Measurements from ENCODE around the gene RNF169.

Gene RNF169

GRCh38 chr11:74748211-74749126, at the start of gene RNF169:
RNF169 (plus strand) TSS chr11:74748849; CDS start chr11:74748881, 32 bp downstream.
- peaks cover 9% of the 10 kb centered on the region for H3K36me3 Mint-ChIP-seq
- H3K4me3 Mint-ChIP-seq: peak within 1 kb of the TSS; percentile 81
- peak within 1 kb of the TSS; percentile 65 for H3K27ac Mint-ChIP-seq
- H3K27me3 Mint-ChIP-seq: no peaks in the 10 kb centered on the region
- H3K4me1 Mint-ChIP-seq: peaks cover 30% of the 10 kb centered on the region
- CTCF ChIA-PET: interaction anchor here (1.3 kb wide), 1 partner anchor 46 kb away, joined by 4 read pairs; no protein-coding TSS in a partner anchor
- DNase-seq: peak; percentile 94
- H3K9me3 Mint-ChIP-seq: no peaks in the 10 kb centered on the region

GRCh38 chr11:74699615-74700396, 48.8 kb upstream of the RNF169 start:
- peaks cover 20% of the 10 kb centered on the region for H3K27me3 Mint-ChIP-seq
- H3K36me3 Mint-ChIP-seq: no peaks in the 10 kb centered on the region
- no peak overlapping the region for H3K27ac Mint-ChIP-seq
- peaks cover 2% of the 10 kb centered on the region for H3K4me1 Mint-ChIP-seq
- no peak overlapping the region for H3K4me3 Mint-ChIP-seq
- DNase-seq: no peak
- CTCF ChIA-PET: interaction anchor here (0.7 to 3.8 kb wide), 5 partner anchors 16 to 170 kb away, joined by 4 to 62 read pairs (median 6); no protein-coding TSS in a partner anchor
- no peaks in the 10 kb centered on the region for H3K9me3 Mint-ChIP-seq

GRCh38 chr11:74701351-74701750, 47.3 kb upstream of the RNF169 start:
- H3K36me3 Mint-ChIP-seq: no peaks in the 10 kb centered on the region
- H3K27ac Mint-ChIP-seq: no peak overlapping the region
- H3K4me1 Mint-ChIP-seq: peaks cover 2% of the 10 kb centered on the region
- CTCF ChIA-PET: interaction anchor here (0.8 to 3.8 kb wide), 14 partner anchors 9 to 206 kb away, joined by 3 to 62 read pairs (median 8); no protein-coding TSS in a partner anchor
- H3K4me3 Mint-ChIP-seq: no peak overlapping the region
- H3K27me3 Mint-ChIP-seq: peaks cover 23% of the 10 kb centered on the region
- peak; percentile 25 for DNase-seq
- no peaks in the 10 kb centered on the region for H3K9me3 Mint-ChIP-seq

GRCh38 chr11:74702383-74703007, 46.2 kb upstream of the RNF169 start:
- peak; percentile 75 for DNase-seq
- Mint-ChIP-seq H3K36me3 (no peaks in the 10 kb centered on the region), H3K4me3 (no peak overlapping the region), H3K27ac (no peak overlapping the region), H3K27me3 (peaks cover 14% of the 10 kb centered on the region), H3K9me3 (no peaks in the 10 kb centered on the region), H3K4me1 (peaks cover 2% of the 10 kb centered on the region)
- CTCF ChIA-PET: interaction anchor here (0.5 to 3.8 kb wide), 32 partner anchors 8 to 547 kb away, joined by 3 to 62 read pairs (median 4); partner anchors contain the start of gene RNF169

GRCh38 chr11:74703211-74703610, 45.4 kb upstream of the RNF169 start:
- DNase-seq: no peak
- Mint-ChIP-seq H3K9me3 (no peaks in the 10 kb centered on the region), H3K4me1 (peaks cover 2% of the 10 kb centered on the region), H3K27ac (no peak overlapping the region), H3K4me3 (no peak overlapping the region), H3K27me3 (peaks cover 12% of the 10 kb centered on the region), H3K36me3 (no peaks in the 10 kb centered on the region)
- CTCF ChIA-PET: interaction anchor here (0.7 to 3.8 kb wide), 17 partner anchors 8 to 546 kb away, joined by 3 to 62 read pairs (median 6); partner anchors contain the start of gene RNF169

GRCh38 chr11:74707182-74707581, 41.5 kb upstream of the RNF169 start:
- Mint-ChIP-seq H3K36me3 (no peaks in the 10 kb centered on the region), H3K27ac (no peak overlapping the region)

GRCh38 chr11:74707602-74708510, 40.8 kb upstream of the RNF169 start:
- no peak for DNase-seq
- Mint-ChIP-seq H3K4me3 (no peak overlapping the region), H3K9me3 (no peaks in the 10 kb centered on the region), H3K27me3 (peaks cover 4% of the 10 kb centered on the region), H3K36me3 (no peaks in the 10 kb centered on the region), H3K4me1 (no peaks in the 10 kb centered on the region), H3K27ac (no peak overlapping the region)
- CTCF ChIA-PET: interaction anchor here (0.7 kb wide), 1 partner anchor 18 kb away, joined by 3 read pairs; no protein-coding TSS in a partner anchor

More at GRCh38 chr11:74707182-74707581, 41.5 kb upstream of the RNF169 start:
- peaks cover 2% of the 10 kb centered on the region for H3K4me1 Mint-ChIP-seq
- H3K9me3 Mint-ChIP-seq: no peaks in the 10 kb centered on the region
- no peak overlapping the region for H3K4me3 Mint-ChIP-seq
- H3K27me3 Mint-ChIP-seq: peaks cover 8% of the 10 kb centered on the region
- CTCF ChIA-PET: no interaction called here
- no peak for DNase-seq

- DNase-seq: no peak
- Mint-ChIP-seq H3K36me3 (no peaks in the 10 kb centered on the region), H3K9me3 (no peaks in the 10 kb centered on the region), H3K27me3 (peaks cover 4% of the 10 kb centered on the region), H3K27ac (no peak overlapping the region), H3K4me1 (no peaks in the 10 kb centered on the region), H3K4me3 (no peak overlapping the region)
- CTCF ChIA-PET: no interaction called here
Observed at GRCh38 chr11:74709175-74709574, 39.5 kb upstream of the RNF169 start.

- no peak for DNase-seq
- peaks cover 3% of the 10 kb centered on the region for H3K27me3 Mint-ChIP-seq
- no peaks in the 10 kb centered on the region for H3K4me1 Mint-ChIP-seq
- H3K36me3 Mint-ChIP-seq: no peaks in the 10 kb centered on the region
- no peaks in the 10 kb centered on the region for H3K9me3 Mint-ChIP-seq
- H3K27ac Mint-ChIP-seq: no peak overlapping the region
- H3K4me3 Mint-ChIP-seq: no peak overlapping the region
- CTCF ChIA-PET: interaction anchor here (0.9 to 1.3 kb wide), 2 partner anchors 8 to 16 kb away, joined by 3 to 9 read pairs; no protein-coding TSS in a partner anchor
Observed at GRCh38 chr11:74710281-74710938, 38.2 kb upstream of the RNF169 start.

- Mint-ChIP-seq H3K27me3 (peaks cover 11% of the 10 kb centered on the region), H3K4me1 (no peaks in the 10 kb centered on the region), H3K9me3 (no peaks in the 10 kb centered on the region), H3K27ac (no peak overlapping the region), H3K36me3 (no peaks in the 10 kb centered on the region), H3K4me3 (no peak overlapping the region)
- DNase-seq: no peak
- CTCF ChIA-PET: interaction anchor here (1.2 kb wide), 1 partner anchor 11 kb away, joined by 8 read pairs; no protein-coding TSS in a partner anchor
Observed at GRCh38 chr11:74713686-74714085, 35.0 kb upstream of the RNF169 start.

GRCh38 chr11:74714904-74715303, 33.7 kb upstream of the RNF169 start:
- H3K9me3 Mint-ChIP-seq: no peaks in the 10 kb centered on the region
- DNase-seq: no peak
- H3K27me3 Mint-ChIP-seq: peaks cover 11% of the 10 kb centered on the region
- H3K4me1 Mint-ChIP-seq: no peaks in the 10 kb centered on the region
- CTCF ChIA-PET: interaction anchor here (1.3 to 1.7 kb wide), 2 partner anchors 12 to 15 kb away, joined by 4 to 7 read pairs; no protein-coding TSS in a partner anchor
- H3K4me3 Mint-ChIP-seq: no peak overlapping the region
- H3K27ac Mint-ChIP-seq: no peak overlapping the region
- H3K36me3 Mint-ChIP-seq: no peaks in the 10 kb centered on the region

- H3K4me3 Mint-ChIP-seq: no peak overlapping the region
- H3K9me3 Mint-ChIP-seq: no peaks in the 10 kb centered on the region
- H3K27ac Mint-ChIP-seq: no peak overlapping the region
- peaks cover 19% of the 10 kb centered on the region for H3K27me3 Mint-ChIP-seq
- DNase-seq: no peak
- no peaks in the 10 kb centered on the region for H3K36me3 Mint-ChIP-seq
- CTCF ChIA-PET: interaction anchor here (1.5 kb wide), 1 partner anchor 22 kb away, joined by 4 read pairs; no protein-coding TSS in a partner anchor
- H3K4me1 Mint-ChIP-seq: no peaks in the 10 kb centered on the region
Observed at GRCh38 chr11:74717221-74717969, 31.3 kb upstream of the RNF169 start.

Measured in activated naive CD4-positive, alpha-beta T cell treated with anti-CD3 and anti-CD28 coated beads, Interleukin-2, amount 10 ng/mL, durations not matched to agents 7 days and 5 days (primary cell).